ENCODE data around the gene MYLK3. TPM values are rescaled to one million over a fixed set of nuclear protein-coding genes. Genes with fewer than 3 reads are reported as not detected.
"Not testable (repeated sequence)": the region's sequence is repeated elsewhere in the genome, so short reads cannot be mapped to it uniquely, and the experiment has no call there.

The MYLK3 gene
- polyA plus RNA-seq, 1 donor: 1.7 TPM

DNA sequence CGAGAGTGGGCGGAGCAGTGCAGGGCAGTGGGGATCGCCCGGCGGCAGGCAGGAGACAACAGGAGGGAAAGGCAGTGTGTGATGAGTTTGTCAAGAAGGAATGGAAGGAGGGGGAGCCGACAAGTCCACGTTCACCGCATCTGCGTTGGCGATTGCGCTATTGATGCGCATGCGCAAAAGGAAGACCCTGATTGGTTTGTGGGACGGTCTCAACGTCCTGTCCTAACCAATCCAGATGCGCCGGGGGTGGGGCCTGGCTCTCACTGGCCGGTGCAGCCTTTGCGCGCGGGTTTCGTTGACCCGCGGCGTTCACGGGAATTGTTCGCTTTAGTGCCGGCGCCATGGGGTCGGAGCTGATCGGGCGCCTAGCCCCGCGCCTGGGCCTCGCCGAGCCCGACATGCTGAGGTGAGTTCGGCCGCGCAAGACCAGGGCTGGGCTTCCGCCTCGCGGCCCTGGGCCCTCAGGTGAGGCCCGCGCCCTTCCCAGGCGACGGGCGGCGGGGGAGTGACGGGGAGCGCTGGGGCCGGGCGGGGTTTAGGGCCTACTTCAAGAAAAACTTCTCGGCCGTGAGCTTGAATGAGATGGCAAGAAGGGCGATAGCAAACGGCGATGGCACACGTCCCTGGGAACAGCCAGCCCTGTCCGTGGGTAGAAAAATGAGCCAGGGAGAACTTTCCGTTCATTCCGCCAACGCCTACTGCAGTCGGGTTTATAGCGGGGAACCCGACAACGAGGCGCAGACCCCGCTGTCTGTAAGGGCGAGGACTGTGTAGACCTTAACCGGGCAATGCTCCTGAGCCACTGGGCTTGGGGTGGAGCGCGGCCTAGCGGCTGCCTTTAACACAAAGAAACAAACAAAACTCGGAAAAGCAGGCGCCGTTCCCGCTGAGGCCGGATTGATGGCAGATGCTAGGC, 58.5 kb downstream of the MYLK3 start, which contains the start of gene ORC6:
TSS of gene ORC6 (plus strand) at position 295 of the 916 bp plus-strand sequence. CDS start at position 342, 47 bp downstream.
- DNase-seq: peak; percentile 97

DNA sequence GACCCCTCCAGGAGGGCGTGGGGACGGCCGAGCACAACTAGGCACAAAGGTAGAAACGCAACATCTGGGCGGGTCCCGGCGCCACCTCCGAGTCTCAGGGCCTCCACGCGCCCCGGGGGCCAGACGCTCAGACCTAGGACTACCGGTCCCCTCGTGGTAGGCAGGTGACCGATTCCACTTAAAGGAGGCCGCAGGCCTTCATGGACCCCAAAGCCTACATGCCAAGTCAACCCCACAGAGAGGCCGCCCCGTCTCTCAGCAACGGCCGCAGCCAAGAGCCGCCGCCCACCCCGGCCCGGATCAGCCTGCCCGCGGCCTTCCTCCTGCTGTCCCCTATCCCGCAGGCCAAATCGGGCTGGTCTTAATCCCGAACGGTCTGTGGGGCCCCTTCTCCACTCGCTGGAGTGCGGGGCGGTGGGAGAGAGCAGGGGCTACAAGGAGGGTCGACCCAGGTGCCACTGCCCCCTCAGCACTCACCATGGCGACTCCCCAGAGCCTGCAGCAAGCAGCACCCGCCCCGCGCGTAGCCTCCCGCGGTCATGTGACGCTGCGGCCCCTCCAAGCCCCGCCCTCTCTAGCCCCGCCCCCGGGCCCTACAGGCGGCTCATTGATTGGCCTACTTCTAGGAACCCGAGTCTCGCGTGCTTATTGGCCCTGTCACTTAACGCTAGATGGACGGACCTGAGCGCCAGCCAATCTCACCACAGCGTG, 59.3 kb downstream of the MYLK3 start, which contains the start of gene VPS35:
TSS of gene VPS35 (minus strand) at position 525 of the 711 bp plus-strand sequence. CDS start at position 480, 45 bp downstream.
- peak; percentile 98 for DNase-seq

GRCh38 chr16:46688101-46688653, 60.0 kb downstream of the MYLK3 start:
- peak; percentile 15 for DNase-seq

- no peak for DNase-seq
These were observed 60.7 kb downstream of the MYLK3 start for GRCh38 chr16:46687486-46687885.

GRCh38 chr16:46686815-46687473, 61.2 kb downstream of the MYLK3 start:
- DNase-seq: no peak

DNA sequence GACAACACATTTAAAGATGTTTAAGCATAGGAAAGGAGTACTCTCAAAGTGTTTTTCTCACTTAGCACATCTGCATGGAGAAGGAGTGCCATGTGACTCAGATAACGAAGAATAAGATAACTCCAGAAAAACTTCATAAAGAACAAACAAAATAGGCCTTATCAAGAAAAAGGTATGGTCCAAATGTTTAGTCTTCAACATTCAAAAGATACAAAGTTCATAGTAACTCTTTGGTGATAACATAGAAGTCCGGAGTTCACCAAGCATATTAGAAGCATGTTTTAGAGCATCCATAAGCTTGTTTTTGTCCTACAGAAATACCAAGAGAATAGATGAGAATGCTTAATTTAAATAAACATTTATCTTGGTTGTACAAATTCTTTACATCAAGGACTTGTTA, 66.3 kb downstream of the MYLK3 start:
- not testable (repeated sequence) for DNase-seq

GRCh38 chr16:46677943-46678342, 70.2 kb downstream of the MYLK3 start:
- DNase-seq: not testable (repeated sequence)

GRCh38 chr16:46673320-46674013, 74.7 kb downstream of the MYLK3 start:
- DNase-seq: no peak

- DNase-seq: no peak
These were observed 86.0 kb downstream of the MYLK3 start for GRCh38 chr16:46662123-46662522.

- no peak for DNase-seq
These were observed 89.2 kb downstream of the MYLK3 start for GRCh38 chr16:46658925-46659324.

Other genes starting within 250 kb of the MYLK3 start
- 14.8 TPM for gene SHCBP1, start 127.0 kb downstream of the MYLK3 start, polyA plus RNA-seq (ENCODE audit: insufficient read length)
- gene VPS35, start 59.2 kb downstream of the MYLK3 start, polyA plus RNA-seq (ENCODE audit: insufficient read length): 164 TPM
- gene ORC6, start 58.7 kb downstream of the MYLK3 start, polyA plus RNA-seq (ENCODE audit: insufficient read length): 45.2 TPM
- gene C16orf87, start 82.8 kb upstream of the MYLK3 start, polyA plus RNA-seq (ENCODE audit: insufficient read length): 30.2 TPM
- 34.3 TPM for gene GPT2, start 136.0 kb upstream of the MYLK3 start, polyA plus RNA-seq (ENCODE audit: insufficient read length)
- gene DNAJA2, start 225.3 kb upstream of the MYLK3 start, polyA plus RNA-seq (ENCODE audit: insufficient read length): 88.2 TPM